HepG2 (cell line): ENCODE data around the gene TEX30. TPM values are rescaled to one million over a fixed set of nuclear protein-coding genes. Genes with fewer than 3 reads are reported as not detected.

Experiments used
- HCFC1 ChIP-seq: fragments of 150-350 bp; IDR thresholded peaks from 2 replicates; pipeline ENCODE4 v1.6.1; 2014; ENCODE audit warnings: low read depth, low read length
- HMG20A ChIP-seq: IDR thresholded peaks from 2 replicates; pipeline ENCODE4 v1.6.1; 2016; ENCODE audit warnings: borderline replicate concordance
- HNRNPL ChIP-seq: fragments of 200-400 bp; formaldehyde crosslinking; IDR thresholded peaks from 2 replicates; pipeline ENCODE4 v1.6.1; 2017; ENCODE audit warnings: mild to moderate bottlenecking, low read depth, low read length
- HOMEZ ChIP-seq: IDR thresholded peaks from 2 replicates; pipeline ENCODE4 v1.6.1; 2016; ENCODE audit warnings: low read depth
- IRX3 ChIP-seq: sonication (generic); formaldehyde crosslinking; IDR thresholded peaks from 2 replicates; pipeline ENCODE4 v1.8.1; 2023; ENCODE audit warnings: mild to moderate bottlenecking, low read depth, missing genetic modification reagents, borderline replicate concordance
- NKX3-1 ChIP-seq: sonication (generic); formaldehyde crosslinking; IDR thresholded peaks from 2 replicates; pipeline ENCODE4 v1.5.0; 2020; ENCODE audit warnings: missing genetic modification reagents
- POGZ ChIP-seq: sonication (generic); formaldehyde crosslinking; IDR thresholded peaks from 2 replicates; pipeline ENCODE4 v1.4.0; 2020; ENCODE audit warnings: mild to moderate bottlenecking, missing genetic modification reagents
- SMAD3 ChIP-seq: sonication (generic); formaldehyde crosslinking; IDR thresholded peaks from 2 replicates; pipeline ENCODE4 v1.4.0; 2020; ENCODE audit warnings: missing genetic modification reagents
- SP2 ChIP-seq: sonication (generic); formaldehyde crosslinking; IDR thresholded peaks from 2 replicates; pipeline ENCODE4 v1.5.1; 2020; ENCODE audit warnings: mild to moderate bottlenecking, missing genetic modification reagents
- TFDP2 ChIP-seq: sonication (generic); formaldehyde crosslinking; IDR thresholded peaks from 2 replicates; pipeline ENCODE4 v1.4.0; 2020; ENCODE audit warnings: missing genetic modification reagents
- TP53 ChIP-seq: sonication (generic); formaldehyde crosslinking; conservative IDR thresholded peaks from 2 replicates; pipeline ENCODE4 v1.4.0; 2020; ENCODE audit warnings: missing genetic modification reagents
- ZBTB39 ChIP-seq: sonication (generic); formaldehyde crosslinking; IDR thresholded peaks from 2 replicates; pipeline ENCODE4 v1.5.0; 2020; ENCODE audit warnings: missing genetic modification reagents
- ZNF335 ChIP-seq: sonication (generic); formaldehyde crosslinking; IDR thresholded peaks from 2 replicates; pipeline ENCODE4 v1.4.0; 2020; ENCODE audit warnings: missing genetic modification reagents
- ZNF556 ChIP-seq: sonication (generic); formaldehyde crosslinking; IDR thresholded peaks from 2 replicates; pipeline ENCODE4 v1.4.0; 2020; ENCODE audit warnings: mild to moderate bottlenecking, missing genetic modification reagents, borderline replicate concordance
- ZNF609 ChIP-seq: sonication (generic); formaldehyde crosslinking; IDR thresholded peaks from 2 replicates; pipeline ENCODE4 v1.4.0; 2020; ENCODE audit warnings: mild to moderate bottlenecking, missing genetic modification reagents, borderline replicate concordance
- polyA plus RNA-seq, 8 experiments: library from polyadenylated mRNA; depleted of rRNA in 3 of 8; stranded (reverse) in 7 of 8; unstranded in 1 of 8; fragments of >200 nt; fragmentation: Illumina TruSeq in 4 of 8; extraction: Trizol in 4 of 8; gene quantifications; 2 replicates each; pipeline versions ENCODE4 v1.2.1 to v1.2.3, GENCODE V29; 2011 to 2016; ENCODE audit warnings: low read depth in 4 of 8, missing spikeins in 1 of 8, mixed read lengths in 1 of 8; ENCODE audit not compliant: insufficient read depth in 1 of 8
- total RNA-seq, 5 experiments: library from RNA; depleted of rRNA; stranded (reverse); fragments of >200 nt; fragmentation: Illumina TruSeq; extraction: Trizol; gene quantifications; 2 replicates each; pipeline ENCODE4 v1.2.3, GENCODE V29; 2016; ENCODE audit warnings: low read depth in 1 of 5

TEX30 gene
- total and polyA plus RNA-seq, 2 of the 13 experiments (the other 11 are each of a cell fraction or from before 2014, with no cell fraction given), result 0.60 to 1.2 TPM

GRCh38 chr13:102798581-102799425 is 25.2 kb upstream of the TEX30 start, which contains the start of the genes BIVM and POGLUT2 (continued):
- TF ChIP-seq ZNF556 (CRISPR knock-in tag), result peak; percentile 71; the same call in 1 of the 2 replicates
- peak; percentile 95 for TF ChIP-seq HCFC1
- TF ChIP-seq ZNF335 (CRISPR knock-in tag), result no peak
- TF ChIP-seq ZNF609, result 0 out of 2 replicates have a peak, but pooled peaks have one; percentile 38
- peak; percentile 42; the same call in 1 of the 2 replicates for TF ChIP-seq TFDP2
- TF ChIP-seq NKX3-1 (CRISPR knock-in tag), result 0 out of 2 replicates have a peak, but pooled peaks have one; percentile 43
- TF ChIP-seq TP53 (CRISPR knock-in tag), result no peak
- TF ChIP-seq ZBTB39, result 0 out of 2 replicates have a peak, but pooled peaks have one; percentile 42
- 0 out of 2 replicates have a peak, but pooled peaks have one; percentile 54 for TF ChIP-seq POGZ
- peak; percentile 59; the same call in 1 of the 2 replicates for TF ChIP-seq SMAD3 (CRISPR knock-in tag)
- no peak for TF ChIP-seq HMG20A (CRISPR knock-in tag)
- no peak for TF ChIP-seq IRX3 (CRISPR knock-in tag)
- 0 out of 2 replicates have a peak, but pooled peaks have one; percentile 15 for TF ChIP-seq SP2 (CRISPR knock-in tag)
- no peak for TF ChIP-seq HNRNPL
- 0 out of 2 replicates have a peak, but pooled peaks have one; percentile 10 for TF ChIP-seq HOMEZ (CRISPR knock-in tag)
